Spleen (tissue), 7 donors: ENCODE results near the gene MAPK4.

Source experiments
- POLR2A ChIP-seq, 3 donors: fragments of 450-650 bp; IDR thresholded peaks; one replicate each; pipeline ENCODE4 v1.5.1; 2017; ENCODE audit warnings: antibody characterized with exemption in 3 of 3, mild to moderate bottlenecking in 1 of 3
- TF ChIP-seq, protein P1 (sequence below), 11 experiments: fragments of 200-600 bp in 7 of 11; fragments of 450-650 bp in 4 of 11; sonication (generic) in 4 of 11; IDR thresholded peaks in 8 of 11; conservative IDR thresholded peaks in 3 of 11; 1 replicate in 7 of 11; 2 replicates in 4 of 11; pipeline versions ENCODE4 v1.4.0 to v1.8.0; 2016 to 2021; ENCODE audit warnings: antibody characterized with exemption in 11 of 11, inconsistent platforms in 4 of 11, mild to moderate bottlenecking in 1 of 11
- donor health status: DM: no; HTN: no; CAD: no; lungs with moderate emphysema.
- donor health status: DM: no; HTN: no; CAD: no.
- donor health status: DM: no; HTN: no; CAD: no.

DNA sequence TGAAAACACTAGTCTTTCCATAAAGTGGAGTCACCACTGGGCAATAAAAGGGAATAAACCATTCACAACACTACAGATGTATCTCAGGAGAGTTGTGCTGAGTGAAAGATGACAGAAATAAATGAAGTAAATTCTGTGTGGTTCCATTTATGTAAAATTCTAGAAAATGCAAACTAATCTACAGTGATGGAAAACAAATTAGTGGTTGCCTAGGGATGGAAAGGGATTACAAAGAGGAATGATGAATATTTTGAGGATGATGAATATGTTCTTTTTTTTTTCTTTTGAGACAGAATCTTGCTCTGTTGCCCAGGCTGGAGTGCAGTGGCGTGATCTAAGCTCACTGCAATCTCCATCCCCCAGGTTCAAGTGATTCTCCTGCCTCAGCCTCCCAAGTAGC is 123.0 kb downstream of the MAPK4 start:
- TF ChIP-seq, protein P1, sequence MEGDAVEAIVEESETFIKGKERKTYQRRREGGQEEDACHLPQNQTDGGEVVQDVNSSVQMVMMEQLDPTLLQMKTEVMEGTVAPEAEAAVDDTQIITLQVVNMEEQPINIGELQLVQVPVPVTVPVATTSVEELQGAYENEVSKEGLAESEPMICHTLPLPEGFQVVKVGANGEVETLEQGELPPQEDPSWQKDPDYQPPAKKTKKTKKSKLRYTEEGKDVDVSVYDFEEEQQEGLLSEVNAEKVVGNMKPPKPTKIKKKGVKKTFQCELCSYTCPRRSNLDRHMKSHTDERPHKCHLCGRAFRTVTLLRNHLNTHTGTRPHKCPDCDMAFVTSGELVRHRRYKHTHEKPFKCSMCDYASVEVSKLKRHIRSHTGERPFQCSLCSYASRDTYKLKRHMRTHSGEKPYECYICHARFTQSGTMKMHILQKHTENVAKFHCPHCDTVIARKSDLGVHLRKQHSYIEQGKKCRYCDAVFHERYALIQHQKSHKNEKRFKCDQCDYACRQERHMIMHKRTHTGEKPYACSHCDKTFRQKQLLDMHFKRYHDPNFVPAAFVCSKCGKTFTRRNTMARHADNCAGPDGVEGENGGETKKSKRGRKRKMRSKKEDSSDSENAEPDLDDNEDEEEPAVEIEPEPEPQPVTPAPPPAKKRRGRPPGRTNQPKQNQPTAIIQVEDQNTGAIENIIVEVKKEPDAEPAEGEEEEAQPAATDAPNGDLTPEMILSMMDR (IDR thresholded peaks at IDR 0.05 in 8 of 11, conservative IDR thresholded peaks at IDR 0.05 in 3 of 11): no peak
- no peak for TF ChIP-seq POLR2A (IDR thresholded peaks at IDR 0.05)
